Measurements from ENCODE around the gene SMARCE1. TPM values are rescaled to one million over a fixed set of nuclear protein-coding genes. Genes with fewer than 3 reads are reported as not detected.

Gene SMARCE1
- polyA plus RNA-seq, 1 donor from 2014 or later = 248 TPM

- Histone ChIP-seq H3K4me2 (ENCODE audit: low read length) (no peak overlapping the region), H3K4me3 (ENCODE audit: low read length) (no peak overlapping the region), H3K27me3 (ENCODE audit: insufficient read depth, low read depth, low read length) (no peaks in the 10 kb centered on the region), H4K20me1 (ENCODE audit: insufficient read depth) (no peaks in the 10 kb centered on the region), H2AFZ (ENCODE audit: low read depth, low read length) (no peak overlapping the region), H3K27ac (ENCODE audit: low read length) (no peak overlapping the region), H3F3A (ENCODE audit: insufficient read depth, low read length, poor library complexity, severe bottlenecking) (no peaks in the 10 kb centered on the region), H3K9ac (ENCODE audit: low read length) (no peak overlapping the region), H3K9me3 (ENCODE audit: low read length) (no peaks in the 10 kb centered on the region), H3K36me3 (ENCODE audit: insufficient read depth, low read length) (no peaks in the 10 kb centered on the region), H3K79me2 (replicated peaks; ENCODE audit: insufficient read depth, low read length) (no peaks in the 10 kb centered on the region), H3K9me2 (ENCODE audit: insufficient read depth, low read length) (no peaks in the 10 kb centered on the region)
- TF ChIP-seq MXI1 (conservative IDR thresholded peaks at IDR 0.05; ENCODE audit: poor library complexity, severe bottlenecking) = no peak
Measured at GRCh38 chr17:40616592-40616991, 31.0 kb downstream of the SMARCE1 start.

GRCh38 chr17:40615841-40616476, 31.7 kb downstream of the SMARCE1 start:
- Histone ChIP-seq H3K4me2 (ENCODE audit: low read length) (no peak overlapping the region), H3K9me3 (ENCODE audit: low read length) (no peaks in the 10 kb centered on the region), H3K36me3 (ENCODE audit: insufficient read depth, low read length) (no peaks in the 10 kb centered on the region), H4K20me1 (ENCODE audit: insufficient read depth) (no peaks in the 10 kb centered on the region), H3K79me2 (replicated peaks; ENCODE audit: insufficient read depth, low read length) (no peaks in the 10 kb centered on the region), H3K4me3 (ENCODE audit: low read length) (no peak overlapping the region), H3K27me3 (ENCODE audit: insufficient read depth, low read depth, low read length) (no peaks in the 10 kb centered on the region), H3K27ac (ENCODE audit: low read length) (no peak overlapping the region), H3F3A (ENCODE audit: insufficient read depth, low read length, poor library complexity, severe bottlenecking) (no peaks in the 10 kb centered on the region), H3K9me2 (ENCODE audit: insufficient read depth, low read length) (no peaks in the 10 kb centered on the region), H2AFZ (ENCODE audit: low read depth, low read length) (no peak overlapping the region), H3K9ac (ENCODE audit: low read length) (no peak overlapping the region)
- TF ChIP-seq REST (IDR thresholded peaks at IDR 0.05; ENCODE audit: borderline replicate concordance) = no peak
- TF ChIP-seq MXI1 (conservative IDR thresholded peaks at IDR 0.05; ENCODE audit: poor library complexity, severe bottlenecking) = no peak

GRCh38 chr17:40615068-40615840, 32.4 kb downstream of the SMARCE1 start:
- Histone ChIP-seq H4K20me1 (ENCODE audit: insufficient read depth) (no peaks in the 10 kb centered on the region), H3K4me3 (ENCODE audit: low read length) (no peak overlapping the region), H3K9me3 (ENCODE audit: low read length) (no peaks in the 10 kb centered on the region), H3K27me3 (ENCODE audit: insufficient read depth, low read depth, low read length) (no peaks in the 10 kb centered on the region), H3F3A (ENCODE audit: insufficient read depth, low read length, poor library complexity, severe bottlenecking) (no peaks in the 10 kb centered on the region), H3K79me2 (replicated peaks; ENCODE audit: insufficient read depth, low read length) (no peaks in the 10 kb centered on the region), H3K4me2 (ENCODE audit: low read length) (no peak overlapping the region), H3K9ac (ENCODE audit: low read length) (no peak overlapping the region), H2AFZ (ENCODE audit: low read depth, low read length) (no peak overlapping the region), H3K27ac (ENCODE audit: low read length) (no peak overlapping the region), H3K36me3 (ENCODE audit: insufficient read depth, low read length) (no peaks in the 10 kb centered on the region), H3K9me2 (ENCODE audit: insufficient read depth, low read length) (no peaks in the 10 kb centered on the region)
- TF ChIP-seq REST (IDR thresholded peaks at IDR 0.05; ENCODE audit: borderline replicate concordance) (no peak), POLR2AphosphoS5 (IDR thresholded peaks at IDR 0.05) (no peak), CTCF (IDR thresholded peaks at IDR 0.05; ENCODE audit: poor library complexity, severe bottlenecking) (no peak), MXI1 (conservative IDR thresholded peaks at IDR 0.05; ENCODE audit: poor library complexity, severe bottlenecking) (no peak), SMC3 (conservative IDR thresholded peaks at IDR 0.05; ENCODE audit: poor library complexity) (no peak), RAD21 (conservative IDR thresholded peaks at IDR 0.05) (no peak)
